ENCODE results near the gene DRAP1. TPM values are rescaled to one million over a fixed set of nuclear protein-coding genes. Genes with fewer than 3 reads are reported as not detected.

The DRAP1 gene
- total and polyA plus RNA-seq, 2 donors from 2014 or later, result 51.2 to 150 TPM

- DNase-seq (peak in 1 of 5 donors; percentile 68), FAIRE-seq (no peak)
- Histone ChIP-seq H3K27ac (ENCODE audit: low read depth in 2 of 2, low read length in 2 of 2) (no peak overlapping the region), H3K9ac (ENCODE audit: low read length in 3 of 3) (no peak overlapping the region), H3K4me3 (ENCODE audit: low read length in 3 of 3) (no peak overlapping the region), H3K27me3 (ENCODE audit: control insufficient read depth, insufficient read depth, low read length) (no peaks in the 10 kb centered on the region), H3K4me1 (ENCODE audit: control insufficient read depth in 2 of 3, insufficient read depth in 2 of 3, low read depth in 1 of 3, low read length in 3 of 3) (no peaks in the 10 kb centered on the region), H3K9me3 (ENCODE audit: control insufficient read depth in 2 of 3, insufficient read depth in 1 of 3, low read length in 3 of 3) (no peaks in the 10 kb centered on the region), H3K36me3 (ENCODE audit: control insufficient read depth in 2 of 3, insufficient read depth in 3 of 3, low read length in 3 of 3) (no peaks in the 10 kb centered on the region)
- TF ChIP-seq CTCF (IDR thresholded peaks at IDR 0.05; ENCODE audit: borderline replicate concordance, extremely low read depth, insufficient read depth), result no peak
- intact Hi-C loops (cut with DNase I), result no loop called here
These were observed 34.2 kb downstream of the DRAP1 start for GRCh38 chr11:65953471-65953870.

GRCh38 chr11:65954771-65955170 is 35.5 kb downstream of the DRAP1 start:
- no peaks in the 10 kb centered on the region for H3K27me3 ChIP-seq (ENCODE audit: control insufficient read depth, insufficient read depth, low read length)
- H3K4me3 ChIP-seq (ENCODE audit: low read length in 3 of 3), result no peak overlapping the region
- no peak for TF ChIP-seq CTCF (IDR thresholded peaks at IDR 0.05; ENCODE audit: borderline replicate concordance, extremely low read depth, insufficient read depth)
- DNase-seq (no peak), FAIRE-seq (no peak)
- H3K9ac ChIP-seq (ENCODE audit: low read length in 3 of 3), result no peak overlapping the region
- H3K27ac ChIP-seq (ENCODE audit: low read depth in 2 of 2, low read length in 2 of 2), result no peak overlapping the region
- H3K36me3 ChIP-seq (ENCODE audit: control insufficient read depth in 2 of 3, insufficient read depth in 3 of 3, low read length in 3 of 3), result no peaks in the 10 kb centered on the region
- H3K9me3 ChIP-seq (ENCODE audit: control insufficient read depth in 2 of 3, insufficient read depth in 1 of 3, low read length in 3 of 3), result no peaks in the 10 kb centered on the region
- intact Hi-C loops (cut with DNase I), result no loop called here
- H3K4me1 ChIP-seq (ENCODE audit: control insufficient read depth in 2 of 3, insufficient read depth in 2 of 3, low read depth in 1 of 3, low read length in 3 of 3), result no peaks in the 10 kb centered on the region

- Histone ChIP-seq H3K36me3 (ENCODE audit: control insufficient read depth in 2 of 3, insufficient read depth in 3 of 3, low read length in 3 of 3) (no peaks in the 10 kb centered on the region), H3K27me3 (ENCODE audit: control insufficient read depth, insufficient read depth, low read length) (no peaks in the 10 kb centered on the region), H3K4me1 (ENCODE audit: control insufficient read depth in 2 of 3, insufficient read depth in 2 of 3, low read depth in 1 of 3, low read length in 3 of 3) (peaks cover 3 to 10% (median 9%) of the 10 kb centered on the region in 3 donors), H3K9ac (ENCODE audit: low read length in 3 of 3) (no peak overlapping the region), H3K27ac (ENCODE audit: low read depth in 2 of 2, low read length in 2 of 2) (no peak overlapping the region), H3K9me3 (ENCODE audit: control insufficient read depth in 2 of 3, insufficient read depth in 1 of 3, low read length in 3 of 3) (no peaks in the 10 kb centered on the region), H3K4me3 (ENCODE audit: low read length in 3 of 3) (no peak overlapping the region)
- no peak for DNase-seq
- no peak for TF ChIP-seq CTCF (IDR thresholded peaks at IDR 0.05; ENCODE audit: borderline replicate concordance, extremely low read depth, insufficient read depth)
- intact Hi-C loops (cut with DNase I), result no loop called here
- no peak for FAIRE-seq
These were observed 39.1 kb downstream of the DRAP1 start for GRCh38 chr11:65958291-65958690.

GRCh38 chr11:65958774-65959420 is 39.7 kb downstream of the DRAP1 start:
- no peak overlapping the region for H3K27ac ChIP-seq (ENCODE audit: low read depth in 2 of 2, low read length in 2 of 2)
- DNase-seq (peak in 2 of 5 donors; percentile 14 to 29), FAIRE-seq (no peak)
- no peaks in the 10 kb centered on the region for H3K9me3 ChIP-seq (ENCODE audit: control insufficient read depth in 2 of 3, insufficient read depth in 1 of 3, low read length in 3 of 3)
- no peak overlapping the region for H3K4me3 ChIP-seq (ENCODE audit: low read length in 3 of 3)
- H3K9ac ChIP-seq (ENCODE audit: low read length in 3 of 3), result no peak overlapping the region
- peaks cover 3 to 13% (median 10%) of the 10 kb centered on the region in 3 donors for H3K4me1 ChIP-seq (ENCODE audit: control insufficient read depth in 2 of 3, insufficient read depth in 2 of 3, low read depth in 1 of 3, low read length in 3 of 3)
- TF ChIP-seq CTCF (IDR thresholded peaks at IDR 0.05; ENCODE audit: borderline replicate concordance, extremely low read depth, insufficient read depth), result no peak
- intact Hi-C loops (cut with DNase I), result no loop called here
- H3K27me3 ChIP-seq (ENCODE audit: control insufficient read depth, insufficient read depth, low read length), result no peaks in the 10 kb centered on the region
- H3K36me3 ChIP-seq (ENCODE audit: control insufficient read depth in 2 of 3, insufficient read depth in 3 of 3, low read length in 3 of 3), result no peaks in the 10 kb centered on the region
